ENCODE data around the gene ARID1B.

The ARID1B gene

DNA sequence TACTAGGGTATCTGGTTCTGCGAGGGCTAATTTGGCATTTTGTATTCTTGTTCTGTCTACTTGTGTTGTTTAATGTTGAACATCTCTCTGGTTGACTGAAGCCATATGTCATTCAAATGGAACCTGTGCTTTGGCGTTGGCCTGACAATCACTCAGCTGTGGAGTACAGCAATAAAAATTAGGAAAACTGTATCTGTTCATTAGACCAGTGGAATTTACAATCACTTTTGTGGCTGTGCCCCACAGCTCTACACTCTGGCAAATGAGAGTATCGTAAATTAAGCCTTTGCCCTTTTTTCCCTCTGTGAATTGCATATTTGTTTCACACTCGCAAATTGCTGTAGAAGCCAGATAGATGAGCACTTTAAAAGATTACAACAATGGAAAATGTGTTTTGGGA is 102.0 kb downstream of the ARID1B start:
- DNase-seq (ENCODE audit: low spot score) = no peak

DNA sequence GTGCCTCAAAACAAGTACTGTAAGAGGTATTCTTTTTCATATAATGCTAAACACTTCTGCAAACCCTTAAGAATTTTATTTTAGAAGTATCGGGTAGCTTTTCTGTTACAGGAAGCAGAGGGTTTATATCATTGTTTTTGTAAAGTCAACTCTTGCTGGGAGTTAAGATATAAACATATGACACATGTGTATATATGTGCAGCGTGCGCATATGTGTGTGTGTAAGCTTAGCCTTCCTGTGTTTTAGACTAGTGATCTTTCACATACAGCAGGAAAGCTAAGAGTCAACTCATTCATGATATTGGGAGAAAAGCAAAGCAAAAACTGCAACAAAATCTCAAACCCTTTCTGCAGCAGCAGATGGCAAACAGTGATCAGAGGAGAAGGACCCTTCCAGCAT is 102.4 kb downstream of the ARID1B start:
- no peak for DNase-seq (ENCODE audit: low spot score)

DNA sequence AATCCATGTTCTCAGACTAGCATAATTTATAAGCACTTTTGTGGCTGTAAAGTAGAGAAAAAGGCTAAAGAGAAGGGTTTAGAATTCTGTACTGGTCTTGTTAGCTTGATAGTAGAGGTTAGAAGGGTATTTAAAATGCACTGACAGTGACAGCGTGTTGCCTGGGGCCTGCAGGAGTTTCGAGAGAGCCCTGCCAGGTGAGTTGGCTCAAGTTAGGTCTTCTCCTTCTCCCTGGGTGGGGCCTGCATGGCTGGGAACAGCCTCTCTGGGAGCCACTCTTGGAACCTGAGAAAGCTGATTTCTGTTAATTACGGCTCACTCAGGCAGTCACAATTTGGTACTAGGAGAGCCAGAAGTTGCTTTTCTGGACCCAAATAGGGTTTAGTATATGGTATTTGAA is 103.7 kb downstream of the ARID1B start:
- DNase-seq (ENCODE audit: low spot score) = no peak

DNA sequence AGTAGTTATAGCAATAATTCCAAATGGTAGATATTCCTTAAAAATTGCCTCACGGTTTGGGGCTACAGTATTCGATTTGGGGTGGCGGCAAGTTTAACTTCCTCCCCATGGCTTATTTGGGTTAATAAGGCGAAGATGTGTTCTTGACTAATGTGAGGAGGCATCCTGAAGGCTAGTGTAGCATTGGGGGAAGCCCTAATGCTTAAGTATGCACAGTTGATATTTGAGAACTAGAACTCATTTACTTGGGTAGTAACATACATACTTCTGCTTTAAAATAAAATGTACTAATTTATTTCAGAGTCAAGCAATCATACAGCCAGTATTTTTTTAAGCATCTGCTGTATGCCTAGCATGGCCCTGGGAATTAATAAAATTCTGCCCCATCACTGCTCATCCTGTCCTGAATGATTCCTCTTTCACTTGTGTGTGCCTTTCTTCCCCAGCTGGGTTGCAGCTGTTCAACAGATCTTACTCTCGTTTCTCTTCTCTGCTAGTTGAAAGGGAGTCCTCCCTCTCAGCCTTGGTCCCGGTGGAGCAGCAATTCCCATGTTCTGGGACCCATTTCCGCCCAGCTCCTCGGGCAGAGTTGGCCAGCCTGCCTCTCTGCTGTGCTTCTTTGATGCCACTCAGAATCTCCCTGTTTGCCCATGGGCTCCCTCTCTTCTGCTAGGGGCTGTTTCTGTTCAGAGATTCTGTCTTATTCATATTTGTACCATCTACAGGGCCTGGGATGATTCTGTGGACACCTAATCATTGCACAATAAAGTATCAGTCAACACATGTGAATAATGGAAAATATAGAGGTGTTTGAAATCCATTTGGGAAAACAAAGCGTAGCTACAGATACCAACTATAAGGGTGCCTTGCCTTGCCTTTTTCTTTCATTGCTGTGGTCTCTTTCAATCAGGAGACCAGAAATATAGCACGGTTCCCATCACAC is 104.8 kb downstream of the ARID1B start:
- DNase-seq (ENCODE audit: low spot score) = no peak

DNA sequence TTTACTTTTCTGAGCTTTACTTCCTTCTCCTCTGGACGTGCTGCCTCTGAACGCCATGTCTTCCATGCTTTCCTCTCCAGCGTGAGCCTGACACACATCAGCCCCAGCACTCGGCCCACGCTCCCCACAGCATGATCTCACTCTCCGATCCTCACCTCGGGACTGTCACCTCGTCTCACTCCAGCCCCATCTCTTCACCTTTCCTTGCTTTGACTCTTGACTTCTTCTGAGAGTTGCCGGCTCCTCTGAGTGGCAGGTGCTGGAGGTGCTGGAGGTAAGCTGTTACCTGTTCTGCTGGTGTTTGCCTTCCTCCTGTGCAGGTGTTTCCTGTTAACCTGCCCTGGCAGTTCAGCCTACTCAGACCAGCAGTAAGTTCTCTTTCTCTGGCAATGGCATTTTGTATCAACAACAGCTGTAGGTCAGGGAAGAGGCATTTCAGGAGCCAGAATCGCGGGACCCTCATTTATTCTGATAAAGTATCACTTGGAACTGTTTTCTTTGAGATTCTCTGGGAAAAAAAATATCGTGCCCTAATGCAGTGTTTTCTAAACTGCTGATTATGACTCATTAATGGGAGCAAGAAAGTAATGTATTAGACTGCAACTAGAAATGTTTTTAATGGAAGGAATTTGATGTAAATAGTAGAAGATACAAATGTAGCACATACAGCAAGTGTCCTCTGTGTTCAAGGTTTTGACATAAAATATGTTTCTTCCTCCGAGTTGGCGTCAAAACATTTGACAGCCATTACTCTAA is 106.5 kb downstream of the ARID1B start:
- no peak for DNase-seq (ENCODE audit: low spot score)

DNA sequence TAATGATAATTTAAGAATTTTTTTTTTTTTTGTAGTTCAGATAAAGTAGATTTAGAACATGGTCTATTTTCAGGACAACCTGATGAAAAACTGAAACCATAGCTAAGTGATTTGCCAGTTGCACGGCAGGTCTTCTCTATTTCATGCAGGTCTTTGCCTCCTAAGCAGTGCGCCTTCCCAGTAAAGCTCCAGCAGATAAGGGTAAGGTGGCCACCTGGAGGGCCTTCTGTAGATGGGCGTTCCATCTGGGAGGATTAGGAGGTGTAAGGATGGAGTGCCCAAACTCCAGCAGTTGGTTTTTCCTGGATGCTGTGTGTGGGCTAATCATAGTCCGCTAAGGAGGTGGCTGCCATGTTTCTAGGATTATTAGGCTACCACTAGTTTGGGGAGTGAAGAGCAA is 107.1 kb downstream of the ARID1B start:
- DNase-seq (ENCODE audit: low spot score) = no peak

DNA sequence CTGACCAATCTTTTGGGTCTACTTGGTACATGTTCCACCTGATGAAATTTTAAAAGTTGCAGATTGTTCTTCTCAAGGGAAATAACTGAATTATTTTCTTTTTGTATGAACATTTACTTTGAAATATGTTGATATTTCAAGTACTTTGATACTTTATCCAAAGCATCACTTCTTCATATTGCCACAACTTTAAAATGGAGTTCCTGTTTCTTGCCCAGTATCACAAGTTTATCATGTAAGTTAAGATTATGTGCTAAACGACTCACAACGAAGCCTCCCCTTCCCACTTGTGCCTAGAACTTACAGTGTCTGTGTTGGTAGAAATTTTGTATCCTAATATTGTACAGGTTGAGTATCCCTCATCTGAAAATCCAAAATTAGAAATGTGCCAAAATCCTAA is 108.4 kb downstream of the ARID1B start:
- no peak for DNase-seq (ENCODE audit: low spot score)

DNA sequence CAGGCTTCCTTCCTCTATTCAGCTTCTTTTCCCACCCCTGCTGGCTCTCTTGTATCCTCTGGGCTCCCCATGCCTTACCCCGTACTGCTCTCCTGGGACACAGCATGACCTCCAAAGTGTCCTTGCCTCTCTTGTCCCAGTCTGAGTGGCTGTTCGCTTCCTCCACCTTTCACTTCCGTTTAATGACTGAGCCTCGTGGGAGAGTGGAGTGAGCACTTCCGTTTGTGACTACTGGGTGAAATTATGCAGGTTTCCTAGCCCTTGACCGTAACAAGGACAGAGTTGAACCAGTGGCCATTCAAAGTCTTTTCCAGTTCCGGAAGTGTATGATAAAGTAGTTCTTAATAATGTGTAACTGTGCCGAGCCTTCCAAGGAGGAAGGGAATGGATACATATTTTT is 109.2 kb downstream of the ARID1B start:
- no peak for DNase-seq (ENCODE audit: low spot score)

DNA sequence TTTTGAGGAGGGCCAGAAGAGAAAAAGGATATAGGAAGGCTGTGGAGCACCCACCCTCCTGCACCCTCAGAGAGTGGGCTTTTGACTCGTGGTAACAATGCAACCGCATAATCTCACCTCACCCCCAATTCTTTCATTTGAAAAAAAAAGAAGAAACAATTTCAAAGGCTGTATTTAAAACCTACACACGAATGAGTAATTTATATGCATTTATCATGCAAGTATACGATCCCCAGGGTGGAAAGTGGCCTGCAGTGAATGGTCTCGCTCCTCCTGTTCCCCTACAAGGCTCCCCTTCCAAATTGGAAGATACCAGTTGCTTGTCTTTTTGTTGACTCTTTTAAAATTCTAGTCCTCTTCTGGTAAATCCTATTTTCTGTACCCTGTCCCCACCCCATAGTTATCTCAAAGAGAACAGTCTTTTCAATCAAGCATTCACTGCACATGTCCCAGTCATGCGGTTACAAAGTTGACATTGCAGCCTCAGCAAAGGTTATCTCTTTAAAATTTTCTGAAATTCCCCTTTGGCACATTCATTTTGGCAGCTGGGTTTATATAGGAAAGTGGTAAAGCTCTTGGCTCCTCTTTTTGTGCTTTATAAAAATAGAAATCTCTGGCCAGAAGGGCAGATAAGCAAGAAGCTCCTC is 110.6 kb downstream of the ARID1B start:
- DNase-seq (ENCODE audit: low spot score) = no peak

DNA sequence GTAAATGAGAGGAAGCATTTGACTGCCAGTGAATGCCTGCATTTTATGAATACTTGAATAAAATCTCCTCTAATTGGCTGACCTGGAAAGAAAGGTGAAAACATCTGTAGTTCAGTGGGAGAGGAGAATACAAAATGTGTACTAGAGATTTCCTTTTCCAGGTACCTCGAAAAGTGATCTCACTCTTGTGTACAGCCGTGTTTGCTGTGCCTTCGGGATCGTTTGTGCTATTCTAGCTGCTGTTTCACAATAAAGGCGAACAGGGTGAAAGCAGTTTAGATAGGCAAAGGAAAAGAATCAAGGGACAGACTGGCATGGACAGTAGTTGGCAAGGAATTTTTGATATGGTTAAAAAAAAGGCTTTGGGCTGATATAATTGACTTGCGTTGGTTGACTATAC is 112.3 kb downstream of the ARID1B start:
- no peak for DNase-seq (ENCODE audit: low spot score)

DNA sequence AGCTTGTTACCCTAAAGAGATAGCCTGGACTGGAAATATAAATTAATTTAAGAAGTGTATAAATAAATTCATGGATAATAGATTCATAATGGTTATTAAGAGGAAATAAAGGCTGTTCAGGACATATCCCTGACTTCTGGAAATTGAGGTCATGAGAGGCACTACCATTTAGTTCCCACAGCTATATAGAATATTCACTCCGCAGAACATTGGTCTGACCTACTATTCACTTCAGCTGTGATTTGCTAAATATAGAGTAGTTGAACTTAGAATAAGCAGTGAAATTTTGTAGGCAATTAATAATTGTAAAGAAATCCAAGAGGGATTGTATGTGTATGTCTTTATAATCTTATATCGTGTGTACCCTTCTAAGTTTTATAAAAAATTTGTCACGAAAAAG is 112.8 kb downstream of the ARID1B start:
- no peak for DNase-seq (ENCODE audit: low spot score)

DNA sequence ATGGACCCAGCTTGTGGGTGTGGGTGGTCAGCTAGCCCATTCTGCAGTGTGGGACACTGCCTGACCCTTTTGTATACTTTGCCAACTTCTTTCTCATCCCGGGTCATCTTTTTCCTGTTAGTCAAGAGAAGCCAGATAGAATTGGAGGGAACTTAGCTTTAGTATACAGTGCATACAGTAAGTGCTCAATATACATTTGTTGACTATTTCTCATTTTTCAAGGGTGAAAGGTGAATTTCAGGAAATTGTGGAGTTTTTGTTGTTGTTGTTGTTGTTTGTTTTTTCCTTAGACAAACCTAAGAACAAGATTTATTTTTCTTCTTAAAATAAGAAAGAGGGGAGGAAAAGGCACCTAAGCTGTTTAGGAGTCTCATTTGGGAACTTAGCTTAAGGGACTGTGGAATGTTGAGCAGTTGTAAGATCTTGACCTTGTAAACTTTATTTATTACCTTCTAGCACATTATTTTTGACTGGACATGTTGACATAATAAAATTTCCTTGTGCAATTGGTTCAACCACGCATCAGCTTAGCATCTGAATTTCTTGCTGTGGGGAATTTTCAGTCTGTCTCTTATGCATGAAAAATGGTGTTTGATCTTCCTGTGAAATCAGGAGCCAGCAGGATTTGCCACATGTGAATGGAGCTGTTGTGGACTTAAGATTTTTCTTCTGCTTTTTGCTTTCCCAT is 113.6 kb downstream of the ARID1B start:
- DNase-seq (ENCODE audit: low spot score) = no peak

DNA sequence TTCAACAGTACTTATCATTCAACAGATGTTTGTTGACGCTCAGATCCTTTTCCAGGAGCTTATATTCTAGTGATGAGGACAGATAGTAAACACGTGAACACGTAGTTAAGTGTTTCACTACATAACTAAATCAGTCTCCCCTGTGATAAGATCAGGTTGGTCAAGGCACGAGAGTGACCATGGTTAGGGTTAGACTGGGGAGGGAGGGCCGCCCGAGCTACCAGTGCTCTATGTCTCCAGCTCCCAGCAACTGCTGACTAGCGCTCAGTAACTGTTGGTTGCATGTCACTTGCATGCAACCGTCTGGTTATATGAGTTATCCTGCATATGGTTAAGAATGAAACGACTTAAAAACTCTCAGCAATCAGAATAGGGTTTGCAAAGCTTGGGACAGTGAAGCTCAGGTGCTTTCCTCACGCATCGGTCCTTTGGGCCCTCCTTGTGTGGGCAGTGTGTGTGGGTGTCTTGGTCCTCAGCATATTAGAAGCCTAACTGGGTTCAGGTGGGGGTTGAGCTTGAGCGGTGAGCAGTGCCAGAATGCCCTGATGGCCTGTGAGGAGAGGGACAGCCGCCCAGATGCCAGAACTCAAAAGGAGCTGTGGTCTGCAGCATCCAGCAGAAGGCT is 120.8 kb downstream of the ARID1B start:
- no peak for DNase-seq (ENCODE audit: low spot score)

DNA sequence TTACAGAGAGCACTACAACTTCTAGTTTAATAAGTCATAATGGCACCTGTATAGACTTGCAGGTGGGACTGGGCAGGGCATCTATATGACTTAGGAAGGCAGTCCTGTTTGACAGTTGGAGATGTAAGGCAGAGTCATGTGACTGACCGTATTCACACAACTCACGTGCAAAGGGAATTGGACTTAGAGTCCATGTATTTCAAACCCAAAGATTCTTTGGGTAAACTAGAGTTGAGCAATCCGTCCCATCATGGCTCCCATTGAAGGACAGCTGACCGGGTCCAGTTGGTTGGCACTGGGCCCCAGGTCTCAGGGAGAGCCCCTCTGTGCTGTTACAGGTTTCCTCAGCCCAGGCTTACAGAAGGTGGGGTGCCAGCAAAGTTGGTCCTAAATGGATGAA is 121.9 kb downstream of the ARID1B start:
- DNase-seq (ENCODE audit: low spot score) = no peak

DNA sequence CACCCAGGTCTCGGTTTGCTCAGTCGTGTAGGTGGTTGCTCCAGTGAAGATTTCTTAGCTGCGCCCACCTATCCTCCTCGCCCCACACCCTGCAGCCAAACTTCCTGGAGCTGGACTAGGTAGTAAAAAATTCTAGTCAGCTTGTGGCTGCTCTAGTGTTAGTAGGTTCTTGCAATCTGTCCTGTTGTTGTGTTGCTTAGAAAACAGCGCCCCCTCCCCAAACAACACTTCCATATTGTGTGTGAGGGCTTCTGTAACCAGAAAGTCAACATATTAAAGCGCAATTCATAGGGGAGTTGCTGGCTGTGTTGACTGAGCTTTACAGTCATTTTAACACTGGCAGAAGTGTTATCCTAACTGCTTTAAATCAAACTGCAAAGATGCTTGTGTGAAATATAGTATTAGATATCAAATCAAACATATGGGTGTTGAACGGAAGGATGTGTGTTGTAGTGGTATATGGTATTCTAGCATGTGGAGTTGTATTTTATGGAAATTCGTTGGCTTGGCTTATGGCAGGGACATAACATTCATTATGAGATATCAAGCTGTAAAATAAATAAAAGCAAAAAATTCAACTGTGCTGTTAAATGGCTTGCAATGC is 122.5 kb downstream of the ARID1B start:
- no peak for DNase-seq (ENCODE audit: low spot score)

DNA sequence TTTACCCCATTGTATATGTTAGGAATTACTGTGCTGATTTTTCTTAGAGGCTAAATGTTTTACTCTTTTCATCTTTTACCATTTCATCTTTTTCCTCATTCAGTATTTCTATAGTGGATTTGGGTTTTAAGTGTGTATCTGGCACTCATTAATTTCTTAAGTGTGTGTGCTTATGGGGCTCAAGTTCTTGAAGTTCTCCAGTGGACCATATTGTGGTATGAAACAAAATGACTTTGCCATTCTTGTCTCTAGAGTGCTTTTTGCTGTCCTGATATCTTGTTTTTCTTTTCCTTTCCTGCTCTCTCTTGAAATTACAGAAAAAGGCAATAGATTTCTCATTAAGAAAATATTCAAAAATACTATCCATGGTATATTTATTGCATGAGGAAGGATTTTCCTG is 123.1 kb downstream of the ARID1B start:
- no peak for DNase-seq (ENCODE audit: low spot score)

DNA sequence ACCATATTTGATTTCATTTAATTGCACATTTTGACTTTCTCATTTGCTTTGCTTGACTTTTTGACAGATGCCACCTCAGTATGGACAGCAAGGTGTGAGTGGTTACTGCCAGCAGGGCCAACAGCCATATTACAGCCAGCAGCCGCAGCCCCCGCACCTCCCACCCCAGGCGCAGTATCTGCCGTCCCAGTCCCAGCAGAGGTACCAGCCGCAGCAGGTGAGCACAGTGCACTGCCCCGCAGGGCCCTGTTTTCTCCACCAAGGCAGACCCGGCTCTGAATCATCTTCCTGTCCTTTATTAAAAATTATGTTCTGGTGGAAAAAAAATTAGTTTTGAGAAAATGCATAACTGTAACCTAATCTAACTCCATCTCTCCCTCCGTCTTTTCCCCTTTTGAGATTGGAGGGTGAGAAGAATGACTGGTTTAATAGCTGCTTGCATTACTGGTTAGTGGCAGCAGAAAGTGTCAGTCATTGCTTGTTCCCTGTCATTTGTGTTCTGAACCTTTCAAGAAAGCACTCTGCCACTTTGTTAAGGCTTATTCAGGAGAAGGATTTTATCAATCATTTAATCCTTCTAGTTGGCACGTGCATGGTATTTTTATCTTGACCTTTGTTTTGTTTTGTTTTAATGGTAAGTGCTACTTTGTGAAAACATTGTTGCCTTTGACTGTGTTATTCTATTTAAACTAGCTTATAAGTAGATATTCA is 124.3 kb downstream of the ARID1B start:
- no peak for DNase-seq (ENCODE audit: low spot score)

DNA sequence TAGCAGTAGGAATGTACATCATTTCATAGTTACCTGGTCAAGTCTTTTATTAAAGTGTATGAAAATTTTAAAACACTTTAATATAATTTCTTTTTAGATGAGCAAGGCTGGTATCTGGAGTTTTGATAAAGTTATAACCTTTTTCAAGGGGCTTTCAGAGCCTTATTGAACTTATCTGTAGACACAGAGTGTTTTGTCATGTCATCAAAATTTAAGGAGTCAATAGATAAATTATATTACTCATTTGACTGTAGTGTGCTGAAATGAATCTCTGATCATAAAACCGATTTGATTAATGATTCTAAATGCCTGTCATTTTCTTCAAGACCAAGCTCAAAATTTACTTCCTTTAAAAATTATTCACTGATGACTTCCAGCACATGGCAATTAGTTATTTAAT is 125.6 kb downstream of the ARID1B start:
- no peak for DNase-seq (ENCODE audit: low spot score)

DNA sequence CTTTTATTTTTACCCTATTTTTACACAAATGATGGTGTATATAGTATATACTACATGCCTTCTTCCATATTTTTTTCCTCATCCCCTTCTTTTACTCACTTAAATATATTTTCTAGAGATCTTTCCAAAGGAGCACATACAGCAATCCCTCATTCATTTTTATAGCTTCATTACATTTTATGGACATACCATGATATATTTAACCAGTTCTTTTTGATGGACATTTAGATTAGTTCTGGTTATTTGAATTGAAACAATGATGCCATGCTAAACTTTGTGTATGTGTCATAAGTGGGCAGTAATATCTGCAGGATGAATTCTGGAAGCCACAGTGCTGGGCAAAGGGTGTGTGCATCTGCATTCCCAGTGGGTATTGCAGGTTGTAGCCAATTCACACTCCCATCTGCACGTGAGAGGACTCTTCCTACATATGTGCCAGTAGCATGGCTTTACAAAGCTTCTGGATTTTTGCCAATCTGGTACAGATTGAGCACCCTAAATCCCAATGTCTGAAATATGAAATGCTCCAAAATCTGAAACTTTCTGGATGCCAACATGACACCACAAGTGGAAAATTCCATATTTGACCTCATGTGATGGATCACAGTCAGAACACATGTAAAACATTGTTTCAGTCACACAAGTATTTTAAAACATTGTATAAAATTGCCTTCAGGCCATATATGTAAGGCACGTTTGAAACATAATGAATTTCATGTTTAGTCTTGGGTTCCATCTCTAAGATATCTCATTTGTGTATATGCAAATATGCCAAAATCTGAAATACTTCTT is 127.2 kb downstream of the ARID1B start:
- DNase-seq (ENCODE audit: low spot score) = no peak

DNA sequence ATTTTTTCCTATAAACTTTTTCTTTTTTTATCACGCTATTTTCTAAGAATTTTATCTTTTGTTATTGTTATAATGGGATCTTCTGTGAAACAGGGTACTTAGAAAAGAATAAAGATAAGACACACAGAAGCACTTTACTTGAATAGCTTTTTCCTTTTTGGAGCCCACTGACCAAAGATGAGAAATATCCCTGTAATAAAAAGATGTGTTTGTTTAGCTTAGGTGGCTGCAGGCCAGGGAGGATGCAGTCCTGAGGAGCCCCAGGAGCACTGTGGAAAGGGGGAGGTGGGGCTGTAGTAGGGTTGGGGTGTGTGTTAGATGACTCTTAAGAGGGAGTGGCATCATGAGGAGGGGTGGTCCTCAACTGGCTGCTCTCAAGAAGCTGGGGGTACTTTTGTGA is 128.6 kb downstream of the ARID1B start:
- no peak for DNase-seq (ENCODE audit: low spot score)
